Loucy (cell line): ENCODE results near the gene SCO1.

Experiments used
- CTCF ChIP-seq: fragments of 200-600 bp; sonication (generic); conservative IDR thresholded peaks from 2 replicates; pipeline ENCODE4 v1.5.1; 2014; ENCODE audit warnings: mild to moderate bottlenecking, antibody characterized with exemption, low read length
- EZH2phosphoT487 ChIP-seq: fragments of 200-600 bp; IDR thresholded peaks from 2 replicates; pipeline ENCODE4 v1.6.1; 2018; ENCODE audit warnings: antibody characterized with exemption, mild to moderate bottlenecking, moderate library complexity, borderline replicate concordance

GRCh38 chr17:10733666-10734065 is 36.3 kb upstream of the SCO1 start:
- TF ChIP-seq CTCF (no peak), EZH2phosphoT487 (no peak)
